ENCODE results near the gene CCDC89.
A peak's percentile ranks its signal among the peaks of the same experiment; 100 is the strongest.
"Not testable (repeated sequence)": the region's sequence is repeated elsewhere in the genome, so short reads cannot be mapped to it uniquely, and the experiment has no call there.

The CCDC89 gene

GRCh38 chr11:85685125-85685819 is 723 bp downstream of the CCDC89 start:
- no peak for DNase-seq

- peak; percentile 73 for DNase-seq
Observed at GRCh38 chr11:85682330-85683305, 3.4 kb downstream of the CCDC89 start.

- DNase-seq, result no peak
Observed at GRCh38 chr11:85680897-85681296, 5.1 kb downstream of the CCDC89 start.

GRCh38 chr11:85679576-85679975 is 6.4 kb downstream of the CCDC89 start:
- no peak for DNase-seq

- DNase-seq, result no peak
Observed at GRCh38 chr11:85673393-85673792, 12.6 kb downstream of the CCDC89 start.

- no peak for DNase-seq
Observed at GRCh38 chr11:85672105-85672902, 13.7 kb downstream of the CCDC89 start.

- not testable (repeated sequence) for DNase-seq
Observed at GRCh38 chr11:85670949-85671663, 14.9 kb downstream of the CCDC89 start.

GRCh38 chr11:85668157-85668556 is 17.8 kb downstream of the CCDC89 start:
- no peak for DNase-seq

- DNase-seq, result no peak
Observed at GRCh38 chr11:85666687-85667086, 19.3 kb downstream of the CCDC89 start.

GRCh38 chr11:85665733-85666132 is 20.3 kb downstream of the CCDC89 start:
- no peak for DNase-seq

- peak; percentile 93 for DNase-seq
Observed at GRCh38 chr11:85664615-85665481, 21.1 kb downstream of the CCDC89 start, which contains the start of gene CREBZF. Gene CREBZF, minus strand, starts transcription at chr11:85665129. Its CDS starts 254 bp downstream, at chr11:85664875.

GRCh38 chr11:85663753-85664614 is 22.0 kb downstream of the CCDC89 start:
- DNase-seq, result peak; percentile 91

- DNase-seq, result no peak
Observed at GRCh38 chr11:85663080-85663752, 22.8 kb downstream of the CCDC89 start.

GRCh38 chr11:85661972-85662664 is 23.9 kb downstream of the CCDC89 start:
- DNase-seq, result no peak

GRCh38 chr11:85658180-85658579 is 27.8 kb downstream of the CCDC89 start:
- no peak for DNase-seq

- no peak for DNase-seq
Observed at GRCh38 chr11:85656777-85657176, 29.2 kb downstream of the CCDC89 start.

GRCh38 chr11:85654343-85654742 is 31.7 kb downstream of the CCDC89 start:
- DNase-seq, result not testable (repeated sequence)

GRCh38 chr11:85652786-85653447 is 33.1 kb downstream of the CCDC89 start:
- no peak for DNase-seq
